CD14-positive monocyte (primary cell): ENCODE measurements around the gene SMURF2. TPM values are rescaled to one million over a fixed set of nuclear protein-coding genes. Genes with fewer than 3 reads are reported as not detected.
A peak's percentile ranks its signal among the peaks of the same experiment; 100 is the strongest.
"Not testable (repeated sequence)": the region's sequence is repeated elsewhere in the genome, so short reads cannot be mapped to it uniquely, and the experiment has no call there.

Experiments
- DNase-seq, 3 donors: peaks; one replicate each; pipeline ENCODE4 v3.0.0-alpha.2; 2011 to 2022
- H2AFZ ChIP-seq: 2 replicates; pipeline ENCODE4 v1.6.0; 2012; ENCODE audit warnings: mild to moderate bottlenecking, low read depth, low read length, inconsistent platforms; ENCODE audit not compliant: insufficient read depth, poor library complexity, severe bottlenecking
- H3K27ac ChIP-seq, 2 donors: 1 replicate in 1 of 2; 2 replicates in 1 of 2; pipeline ENCODE4 v1.5.1; 2012 to 2013; ENCODE audit warnings: low read length in 2 of 2, control low read depth in 1 of 2, inconsistent platforms in 1 of 2, low read depth in 1 of 2, mild to moderate bottlenecking in 1 of 2
- H3K27me3 ChIP-seq, 2 donors: one replicate each; pipeline versions ENCODE4 v1.6.0 to v1.6.1; 2011 to 2013; ENCODE audit warnings: low read length in 2 of 2; ENCODE audit not compliant: control insufficient read depth in 2 of 2, insufficient read depth in 2 of 2
- H3K36me3 ChIP-seq, 2 donors: replicated peaks in 1 of 2; 1 replicate in 1 of 2; 2 replicates in 1 of 2; pipeline versions ENCODE4 v1.5.1 to v1.6.1; 2012 to 2013; ENCODE audit warnings: low read length in 2 of 2, control low read depth in 1 of 2, inconsistent platforms in 1 of 2, mild to moderate bottlenecking in 1 of 2; ENCODE audit not compliant: insufficient read depth in 2 of 2, control insufficient read depth in 1 of 2
- H3K4me1 ChIP-seq, 2 donors: 1 replicate in 1 of 2; 2 replicates in 1 of 2; pipeline versions ENCODE4 v1.5.1 to v1.6.1; 2012 to 2013; ENCODE audit warnings: low read length in 2 of 2, control low read depth in 1 of 2, inconsistent platforms in 1 of 2, mild to moderate bottlenecking in 1 of 2, moderate library complexity in 1 of 2; ENCODE audit not compliant: insufficient read depth in 2 of 2, control insufficient read depth in 1 of 2
- H3K4me2 ChIP-seq: replicated peaks from 2 replicates; pipeline ENCODE3; 2012; ENCODE audit warnings: low read length, moderate library complexity, mild to moderate bottlenecking; ENCODE audit not compliant: poor library complexity, severe bottlenecking; ENCODE audit errors: extremely low read depth
- H3K4me3 ChIP-seq, 3 experiments: fragments of 200-600 bp in 1 of 3; sonication (generic) in 1 of 3; replicated peaks in 1 of 3; 1 replicate in 2 of 3; 2 replicates in 1 of 3; pipeline ENCODE4 v1.5.1; 2011 to 2013; ENCODE audit warnings: low read length in 3 of 3, mild to moderate bottlenecking in 3 of 3, control low read depth in 2 of 3, low read depth in 2 of 3, inconsistent platforms in 1 of 3, moderate library complexity in 1 of 3
- H3K79me2 ChIP-seq: 2 replicates; pipeline ENCODE4 v1.6.0; 2012; ENCODE audit warnings: mild to moderate bottlenecking, control low read depth, inconsistent platforms, low read length, moderate library complexity; ENCODE audit not compliant: insufficient read depth
- H3K9ac ChIP-seq: 2 replicates; pipeline ENCODE4 v1.6.0; 2017; ENCODE audit warnings: low read length, mild to moderate bottlenecking; ENCODE audit not compliant: insufficient read depth, poor library complexity, severe bottlenecking
- H3K9me3 ChIP-seq, 2 donors: replicated peaks in 1 of 2; 1 replicate in 1 of 2; 2 replicates in 1 of 2; pipeline versions ENCODE4 v1.5.1 to v1.6.1; 2012 to 2013; ENCODE audit warnings: low read length in 2 of 2, control low read depth in 1 of 2; ENCODE audit not compliant: control insufficient read depth in 1 of 2, insufficient read depth in 1 of 2
- H4K20me1 ChIP-seq: 2 replicates; pipeline ENCODE4 v1.6.0; 2012; ENCODE audit warnings: mild to moderate bottlenecking, low read length, control low read depth, moderate library complexity; ENCODE audit not compliant: insufficient read depth
- H3K27ac Mint-ChIP-seq, 7 donors: one replicate each; pipeline ENCODE4 v1.8.0; 2020; ENCODE audit warnings: mild to moderate bottlenecking in 7 of 7, mixed read lengths in 7 of 7, moderate library complexity in 6 of 7, inconsistent platforms in 2 of 7
- H3K27me3 Mint-ChIP-seq, 3 donors: one replicate each; pipeline ENCODE4 v1.8.0; 2021 to 2022; ENCODE audit warnings: low read depth in 3 of 3, mild to moderate bottlenecking in 3 of 3, mixed read lengths in 3 of 3, moderate library complexity in 3 of 3, inconsistent platforms in 1 of 3
- H3K36me3 Mint-ChIP-seq, 2 donors: one replicate each; pipeline ENCODE4 v1.8.0; 2020; ENCODE audit warnings: mixed read lengths in 2 of 2, inconsistent platforms in 1 of 2, mild to moderate bottlenecking in 1 of 2
- H3K4me1 Mint-ChIP-seq: one replicate; pipeline ENCODE4 v1.8.0; 2020; ENCODE audit warnings: mild to moderate bottlenecking, mixed read lengths
- H3K4me3 Mint-ChIP-seq, 2 donors: one replicate each; pipeline ENCODE4 v1.8.0; 2020; ENCODE audit warnings: mild to moderate bottlenecking in 2 of 2, mixed read lengths in 2 of 2, moderate library complexity in 1 of 2
- H3K9me3 Mint-ChIP-seq, 7 donors: one replicate each; pipeline ENCODE4 v1.8.0; 2020 to 2022; ENCODE audit warnings: mixed read lengths in 7 of 7, mild to moderate bottlenecking in 6 of 7, moderate library complexity in 6 of 7, inconsistent platforms in 2 of 7
- WGBS: methylation state at CpG from one replicate; pipeline ENCODE4 v1.1.5; 2013; ENCODE audit warnings: missing lambda C conversion rate; ENCODE audit not compliant: insufficient coverage; 5-methylcytosine and 5-hydroxymethylcytosine counted together
- intact Hi-C, 2 donors: fragments of 100-400 bp; cut with micrococcal nuclease; formaldehyde crosslinking; loops; one replicate each; pipeline versions ENCODE4 v1.15.0 to v1.15.1; 2023
- polyA plus RNA-seq, 3 donors: library from polyadenylated mRNA; depleted of rRNA in 1 of 3; unstranded in 2 of 3; stranded (reverse) in 1 of 3; fragments of 300-500 nt in 2 of 3; fragments of >200 nt in 1 of 3; fragmentation: Illumina TruSeq in 2 of 3; gene quantifications; 1 replicate in 2 of 3; 2 replicates in 1 of 3; pipeline ENCODE4 v1.2.3, GENCODE V29; 2012 to 2021
- TF ChIP-seq, protein P1 (sequence below): fragments of 200-600 bp; IDR thresholded peaks from one replicate; pipeline ENCODE4 v1.8.0; 2022; ENCODE audit warnings: antibody characterized with exemption, mild to moderate bottlenecking

The SMURF2 gene
- polyA plus RNA-seq, 3 donors = 2.2 to 12.9 (median 4.5) TPM

DNA sequence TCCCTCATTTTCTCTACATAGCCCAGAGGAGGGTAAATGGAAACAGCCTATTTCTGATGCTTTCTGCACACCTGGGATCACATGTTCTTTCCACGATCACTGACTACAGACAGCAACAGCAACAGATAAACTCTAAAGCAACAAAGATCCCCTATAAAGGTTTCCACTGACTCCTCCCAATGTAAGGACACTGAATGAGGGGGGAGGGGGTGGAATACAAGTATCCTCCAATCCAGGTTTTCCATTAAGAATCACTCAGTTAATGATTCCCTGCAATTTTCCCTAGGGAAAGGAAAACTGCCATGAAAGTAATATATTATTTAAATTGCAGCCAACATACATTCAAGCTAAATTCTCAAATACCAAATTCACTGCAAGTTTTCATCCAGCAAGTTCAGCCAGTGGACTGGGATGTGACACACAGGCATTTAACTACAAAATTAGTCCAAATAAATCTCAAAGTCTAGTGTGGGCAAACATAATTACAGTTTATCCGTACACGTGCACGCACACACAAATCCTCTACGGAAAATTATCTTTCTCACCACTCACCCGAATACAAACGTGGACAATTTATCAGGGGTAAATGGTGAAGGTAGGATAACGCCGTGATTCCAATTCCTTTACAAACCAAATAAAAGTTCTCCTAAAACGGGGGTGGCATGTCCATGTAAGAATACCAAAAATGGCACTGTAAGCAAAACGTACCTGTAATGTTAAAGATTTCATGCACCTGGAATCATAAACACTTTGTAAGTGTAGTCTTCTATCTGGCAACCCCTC lies 1.7 kb downstream of the SMURF2 start:
- H3K27ac Mint-ChIP-seq = peak overlapping the region in 1 of 7 donors; percentile 89
- H3K27me3 Mint-ChIP-seq, H3K27me3 ChIP-seq, H3K36me3 ChIP-seq, intact Hi-C loops, H3K9me3 Mint-ChIP-seq, DNase-seq, H2AFZ ChIP-seq, H3K9me3 ChIP-seq, H3K36me3 Mint-ChIP-seq: not testable (repeated sequence)
- peak overlapping the region in 1 of 2 donors; percentile 70 for H3K27ac ChIP-seq
- no CpG with 5 or more reads among the region's 11 CpGs for WGBS
- peaks cover 14 to 23% of the 10 kb centered on the region in 2 donors for H3K4me1 ChIP-seq
- peak overlapping the region; percentile 79 for H3K4me2 ChIP-seq
- H3K4me1 Mint-ChIP-seq = peaks cover 41% of the 10 kb centered on the region
- H3K4me3 Mint-ChIP-seq = peak overlapping the region; percentile 96 to 99
- peak overlapping the region; percentile 60 to 86 (median 61) for H3K4me3 ChIP-seq
- H3K9ac ChIP-seq = peak overlapping the region; percentile 75
- peaks cover 54% of the 10 kb centered on the region for H4K20me1 ChIP-seq
- H3K79me2 ChIP-seq = peaks cover 63% of the 10 kb centered on the region

DNA sequence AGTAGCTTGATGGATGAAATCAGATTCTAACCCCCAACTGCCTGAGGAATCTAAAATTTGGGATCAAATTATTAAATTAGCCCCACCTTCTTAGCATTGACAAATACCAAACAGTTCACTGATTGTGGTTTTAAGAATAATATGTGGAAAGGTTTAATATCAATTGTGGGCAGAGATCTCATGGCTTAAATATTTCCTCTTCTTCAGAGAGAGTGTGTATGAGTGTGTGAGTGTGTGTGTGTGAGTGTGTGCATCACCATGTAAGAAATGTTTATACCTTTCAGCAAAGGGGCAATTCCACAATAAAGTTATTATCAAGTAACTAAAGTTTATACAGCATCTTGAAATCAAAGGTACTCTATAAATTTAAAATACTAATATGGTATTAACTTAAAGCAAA lies 3.2 kb downstream of the SMURF2 start:
- intact Hi-C loops = no loop called here
- H3K4me3 Mint-ChIP-seq = no peak overlapping the region
- TF ChIP-seq, protein P1, sequence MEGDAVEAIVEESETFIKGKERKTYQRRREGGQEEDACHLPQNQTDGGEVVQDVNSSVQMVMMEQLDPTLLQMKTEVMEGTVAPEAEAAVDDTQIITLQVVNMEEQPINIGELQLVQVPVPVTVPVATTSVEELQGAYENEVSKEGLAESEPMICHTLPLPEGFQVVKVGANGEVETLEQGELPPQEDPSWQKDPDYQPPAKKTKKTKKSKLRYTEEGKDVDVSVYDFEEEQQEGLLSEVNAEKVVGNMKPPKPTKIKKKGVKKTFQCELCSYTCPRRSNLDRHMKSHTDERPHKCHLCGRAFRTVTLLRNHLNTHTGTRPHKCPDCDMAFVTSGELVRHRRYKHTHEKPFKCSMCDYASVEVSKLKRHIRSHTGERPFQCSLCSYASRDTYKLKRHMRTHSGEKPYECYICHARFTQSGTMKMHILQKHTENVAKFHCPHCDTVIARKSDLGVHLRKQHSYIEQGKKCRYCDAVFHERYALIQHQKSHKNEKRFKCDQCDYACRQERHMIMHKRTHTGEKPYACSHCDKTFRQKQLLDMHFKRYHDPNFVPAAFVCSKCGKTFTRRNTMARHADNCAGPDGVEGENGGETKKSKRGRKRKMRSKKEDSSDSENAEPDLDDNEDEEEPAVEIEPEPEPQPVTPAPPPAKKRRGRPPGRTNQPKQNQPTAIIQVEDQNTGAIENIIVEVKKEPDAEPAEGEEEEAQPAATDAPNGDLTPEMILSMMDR = no peak
- no peak overlapping the region for H2AFZ ChIP-seq
- peaks cover 0 to 2% (median 0%) of the 10 kb centered on the region in 3 donors for H3K27me3 Mint-ChIP-seq
- H3K27ac Mint-ChIP-seq = no peak overlapping the region
- no peak overlapping the region for H3K4me3 ChIP-seq
- H3K4me2 ChIP-seq = no peak overlapping the region
- no peaks in the 10 kb centered on the region for H3K27me3 ChIP-seq
- H3K4me1 Mint-ChIP-seq = peaks cover 42% of the 10 kb centered on the region
- H3K9me3 ChIP-seq = peaks cover 0 to 3% of the 10 kb centered on the region in 2 donors
- H3K27ac ChIP-seq = no peak overlapping the region
- DNase-seq = no peak
- peaks cover 67% of the 10 kb centered on the region for H4K20me1 ChIP-seq
- H3K36me3 Mint-ChIP-seq = peaks cover 0 to 2% of the 10 kb centered on the region in 2 donors
- peaks cover 77% of the 10 kb centered on the region for H3K79me2 ChIP-seq
- H3K4me1 ChIP-seq = peaks cover 16 to 26% of the 10 kb centered on the region in 2 donors
- peaks cover 0 to 4% (median 3%) of the 10 kb centered on the region in 7 donors for H3K9me3 Mint-ChIP-seq
- H3K9ac ChIP-seq = no peak overlapping the region
- no peaks in the 10 kb centered on the region for H3K36me3 ChIP-seq
